Mucosa of descending colon (tissue), 3 donors: ENCODE data around the gene DEFB119. TPM values are rescaled to one million over a fixed set of nuclear protein-coding genes. Genes with fewer than 3 reads are reported as not detected.
"Not testable (repeated sequence)": the region's sequence is repeated elsewhere in the genome, so short reads cannot be mapped to it uniquely, and the experiment has no call there.

ENCODE experiments used
- ATAC-seq: fragments of 200-7000 bp; cut with Tn5 transposase; one replicate; pipeline ENCODE4 v1.9.1; 2020; ENCODE audit warnings: mild to moderate bottlenecking, moderate library complexity
- DNase-seq, 3 donors: peaks; one replicate each; pipeline ENCODE4 v3.0.0-alpha.2; 2020
- H3K36me3 ChIP-seq: fragments of 200-600 bp; one replicate; pipeline ENCODE4 v1.8.0; 2021; ENCODE audit warnings: low read depth, mild to moderate bottlenecking
- H3K4me1 ChIP-seq: fragments of 200-600 bp; one replicate; pipeline ENCODE4 v1.8.0; 2021; ENCODE audit warnings: low read depth, mild to moderate bottlenecking
- H3K4me3 ChIP-seq: fragments of 200-600 bp; one replicate; pipeline ENCODE4 v1.8.0; 2021; ENCODE audit warnings: mild to moderate bottlenecking
- H3K9me3 ChIP-seq: fragments of 200-600 bp; one replicate; pipeline ENCODE4 v1.8.0; 2021; ENCODE audit warnings: mild to moderate bottlenecking
- intact Hi-C, 2 donors: fragments of 100-400 bp; cut with DNase I in 1 of 2; cut with micrococcal nuclease in 1 of 2; formaldehyde crosslinking; loops; one replicate each; pipeline versions ENCODE4 v1.11.0 to v1.11.1; 2022; cut with DNase I, micrococcal nuclease
- long read RNA-seq, 2 donors: library from polyadenylated mRNA; unstranded; transcript quantifications; one replicate each; pipeline ENCODE4 v2.0.0, GENCODE V29; 2019 to 2021
- total RNA-seq, 3 donors: library from RNA; stranded (reverse); fragmentation: NEBNext Ultra II Directional in 2 of 3; extraction: Animal tissue kit (Norgen Biotek cat#: 25700) in 2 of 3; gene quantifications; one replicate each; pipeline versions ENCODE4 v1.2.1 to v1.2.4, GENCODE V29; 2021 to 2023
- TF ChIP-seq, protein P1 (sequence below): fragments of 200-600 bp; IDR thresholded peaks from one replicate; pipeline ENCODE4 v1.8.0; 2022; ENCODE audit warnings: antibody characterized with exemption, mild to moderate bottlenecking
- donor health status: DM: no; HTN: no; CAD: no; lungs with moderate emphysema.
- donor health status: DM: no; HTN: no; CAD: no.
- donor health status: DM: no; HTN: yes; CAD: no.

The DEFB119 gene, protein sequence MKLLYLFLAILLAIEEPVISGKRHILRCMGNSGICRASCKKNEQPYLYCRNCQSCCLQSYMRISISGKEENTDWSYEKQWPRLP
- not detected for total RNA-seq
- long read RNA-seq, donor 1 = 0 reads
- long read RNA-seq, donor 2 = 0 reads

DNA sequence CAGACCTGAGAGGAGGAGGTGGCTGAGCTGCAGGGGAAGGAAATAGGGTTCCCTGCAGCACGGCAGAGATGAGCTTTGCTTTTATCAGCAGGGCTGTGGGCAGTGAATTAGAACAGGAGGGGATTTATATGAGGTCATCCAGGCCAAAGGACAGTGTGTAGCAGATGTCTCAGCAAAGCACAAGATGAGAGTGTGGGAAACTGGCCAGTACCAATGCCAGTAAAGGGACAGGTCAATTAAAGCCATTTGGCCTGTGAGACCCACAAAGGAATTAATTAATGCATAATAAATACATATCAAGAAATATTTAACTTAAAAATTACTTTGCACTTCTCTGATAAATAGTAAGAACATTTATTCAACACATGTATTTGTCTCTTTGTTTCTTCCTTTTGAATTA, at the start of gene DEFB119:
Gene DEFB119 (minus strand): TSS at position 101 of the 400 bp plus-strand sequence. CDS start 107 bp downstream, outside the sequence.
- no peak for DNase-seq
- TF ChIP-seq, protein P1, sequence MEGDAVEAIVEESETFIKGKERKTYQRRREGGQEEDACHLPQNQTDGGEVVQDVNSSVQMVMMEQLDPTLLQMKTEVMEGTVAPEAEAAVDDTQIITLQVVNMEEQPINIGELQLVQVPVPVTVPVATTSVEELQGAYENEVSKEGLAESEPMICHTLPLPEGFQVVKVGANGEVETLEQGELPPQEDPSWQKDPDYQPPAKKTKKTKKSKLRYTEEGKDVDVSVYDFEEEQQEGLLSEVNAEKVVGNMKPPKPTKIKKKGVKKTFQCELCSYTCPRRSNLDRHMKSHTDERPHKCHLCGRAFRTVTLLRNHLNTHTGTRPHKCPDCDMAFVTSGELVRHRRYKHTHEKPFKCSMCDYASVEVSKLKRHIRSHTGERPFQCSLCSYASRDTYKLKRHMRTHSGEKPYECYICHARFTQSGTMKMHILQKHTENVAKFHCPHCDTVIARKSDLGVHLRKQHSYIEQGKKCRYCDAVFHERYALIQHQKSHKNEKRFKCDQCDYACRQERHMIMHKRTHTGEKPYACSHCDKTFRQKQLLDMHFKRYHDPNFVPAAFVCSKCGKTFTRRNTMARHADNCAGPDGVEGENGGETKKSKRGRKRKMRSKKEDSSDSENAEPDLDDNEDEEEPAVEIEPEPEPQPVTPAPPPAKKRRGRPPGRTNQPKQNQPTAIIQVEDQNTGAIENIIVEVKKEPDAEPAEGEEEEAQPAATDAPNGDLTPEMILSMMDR = no peak
- Histone ChIP-seq H3K36me3 (no peaks in the 10 kb centered on the region), H3K4me1 (no peaks in the 10 kb centered on the region), H3K4me3 (no peak within 1 kb of the TSS), H3K9me3 (peaks cover 3% of the 10 kb centered on the region)
- intact Hi-C loops = no loop called here
- ATAC-seq = no peak

DNA sequence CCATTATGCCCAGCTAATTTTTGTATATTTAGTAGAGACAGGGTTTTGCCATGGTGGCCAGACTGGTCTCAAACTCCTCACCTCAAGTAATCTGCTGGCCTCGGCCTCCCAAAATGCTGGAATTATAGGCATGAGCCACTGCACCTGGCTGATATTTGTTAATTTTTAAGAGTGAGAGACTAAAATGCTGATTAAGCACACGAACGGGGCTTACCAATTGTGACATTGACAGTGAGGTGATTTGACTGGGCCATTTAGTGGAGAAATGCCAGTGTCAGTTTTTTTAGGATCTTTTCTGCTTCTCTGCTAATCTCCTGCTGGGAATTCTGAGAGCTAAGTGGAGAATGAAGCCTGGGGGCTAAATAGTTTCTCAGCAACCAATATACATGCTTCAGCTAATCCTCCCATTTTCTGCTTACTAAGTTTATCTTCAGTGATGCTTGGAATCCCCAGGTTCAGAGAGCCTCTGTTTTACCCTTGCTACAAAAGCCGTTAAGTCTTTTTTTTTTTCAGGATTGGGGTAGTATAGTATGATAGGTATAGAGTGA, 40.3 kb upstream of the DEFB119 start:
- intact Hi-C loops = no loop called here
- TF ChIP-seq, protein P1 = no peak

DNA sequence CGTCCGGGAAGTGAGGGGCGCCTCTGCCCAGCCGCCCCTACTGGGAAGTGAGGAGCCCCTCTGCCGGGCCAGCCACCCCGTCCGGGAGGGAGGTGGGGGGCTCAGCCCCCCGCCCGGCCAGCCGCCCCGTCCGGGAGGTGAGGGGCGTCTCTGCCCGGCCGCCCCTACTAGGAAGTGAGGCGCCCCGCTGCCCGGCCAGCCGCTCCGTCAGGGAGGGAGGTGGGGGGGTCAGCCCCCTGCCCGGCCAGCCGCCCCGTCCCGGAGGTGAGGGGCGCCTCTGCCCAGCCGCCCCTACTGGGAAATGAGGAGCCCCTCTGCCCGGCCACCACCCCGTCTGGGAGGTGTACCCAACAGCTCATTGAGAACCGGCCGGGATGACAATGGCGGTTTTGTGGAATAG, 37.2 kb upstream of the DEFB119 start:
- DNase-seq, H3K36me3 ChIP-seq, ATAC-seq, H3K4me1 ChIP-seq, intact Hi-C loops, H3K4me3 ChIP-seq, H3K9me3 ChIP-seq: not testable (repeated sequence)

More for the DNA sequence above, 40.3 kb upstream of the DEFB119 start:
- Histone ChIP-seq H3K9me3 (no peaks in the 10 kb centered on the region), H3K4me1 (no peaks in the 10 kb centered on the region), H3K36me3 (no peaks in the 10 kb centered on the region), H3K4me3 (no peak overlapping the region)
- DNase-seq (no peak), ATAC-seq (no peak)

DNA sequence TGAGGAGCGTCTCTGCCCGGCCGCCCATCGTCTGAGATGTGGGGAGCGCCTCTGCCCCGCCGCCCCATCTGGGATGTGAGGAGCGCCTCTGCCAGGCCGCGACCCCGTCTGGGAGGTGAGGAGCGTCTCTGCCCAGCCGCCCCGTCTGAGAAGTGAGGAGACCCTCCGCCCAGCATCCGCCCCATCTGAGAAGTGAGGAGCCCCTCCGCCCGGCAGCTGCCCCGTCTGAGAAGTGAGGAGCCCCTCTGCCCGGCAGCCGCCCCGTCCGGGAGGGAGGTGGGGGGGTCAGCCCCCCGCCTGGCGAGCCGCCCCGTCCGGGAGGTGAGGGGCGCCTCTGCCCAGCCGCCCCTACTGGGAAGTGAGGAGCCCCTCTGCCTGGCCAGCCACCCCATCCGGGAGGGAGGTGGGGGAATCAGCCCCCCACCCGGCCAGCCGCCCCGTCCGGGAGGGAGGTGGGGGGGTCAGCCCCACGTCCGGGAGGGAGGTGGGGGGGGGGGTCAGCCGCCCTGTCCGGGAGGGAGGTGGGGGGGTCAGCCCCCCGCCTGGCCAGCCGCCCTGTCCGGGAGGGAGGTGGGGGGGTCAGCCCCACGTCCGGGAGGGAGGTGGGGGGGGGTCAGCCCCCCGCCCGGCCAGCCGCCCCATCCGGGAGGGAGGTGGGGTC, 36.6 kb upstream of the DEFB119 start:
- intact Hi-C loops, H3K4me1 ChIP-seq, H3K4me3 ChIP-seq, DNase-seq, H3K9me3 ChIP-seq, H3K36me3 ChIP-seq, ATAC-seq: not testable (repeated sequence)

DNA sequence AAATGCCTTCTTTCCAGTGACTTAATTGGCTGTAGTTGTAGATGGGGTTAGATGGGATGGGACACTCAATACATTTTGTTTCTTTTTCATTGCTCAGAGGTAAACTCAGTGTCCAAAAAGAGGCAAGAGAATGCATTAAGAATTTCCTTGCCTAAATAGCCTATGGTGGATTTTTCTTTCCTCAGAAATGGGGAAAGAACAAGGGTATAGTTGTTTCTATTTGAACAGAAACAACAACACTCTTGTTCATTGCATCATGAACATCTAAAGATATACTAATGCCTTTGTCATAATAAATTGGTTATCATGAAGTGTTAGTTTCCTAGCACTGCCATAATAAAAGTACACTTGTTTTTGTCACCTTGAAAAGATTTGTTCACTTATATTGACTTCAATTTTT, 35.4 kb upstream of the DEFB119 start:
- no peaks in the 10 kb centered on the region for H3K36me3 ChIP-seq
- intact Hi-C loops = no loop called here
- no peaks in the 10 kb centered on the region for H3K9me3 ChIP-seq
- ATAC-seq (no peak), DNase-seq (no peak)
- no peak overlapping the region for H3K4me3 ChIP-seq
- TF ChIP-seq, protein P1 = no peak
- no peaks in the 10 kb centered on the region for H3K4me1 ChIP-seq

DNA sequence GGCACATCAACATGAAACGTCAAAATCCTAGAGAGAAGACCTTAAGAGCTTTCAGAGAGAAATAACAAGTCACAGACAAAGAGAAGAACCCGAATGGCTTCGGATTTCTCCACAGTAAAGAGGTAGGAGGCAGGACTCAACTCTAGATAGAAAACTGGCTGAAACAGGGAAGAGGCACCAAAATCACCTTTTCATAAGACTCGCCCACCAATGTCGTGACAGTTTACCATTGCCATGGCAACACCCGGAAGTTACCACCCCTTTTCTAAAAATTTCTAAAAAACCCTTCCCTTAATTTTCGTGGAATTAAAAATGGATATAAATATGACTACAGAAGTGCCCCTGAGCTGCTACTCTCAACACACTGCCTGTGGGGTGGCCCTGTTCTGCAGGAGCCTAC, 27.9 kb upstream of the DEFB119 start:
- ATAC-seq = no peak
- H3K4me1 ChIP-seq = no peaks in the 10 kb centered on the region
- TF ChIP-seq, protein P1 = no peak
- no peaks in the 10 kb centered on the region for H3K36me3 ChIP-seq
- intact Hi-C loops = no loop called here
- no peak overlapping the region for H3K4me3 ChIP-seq
- DNase-seq = no peak
- H3K9me3 ChIP-seq = no peaks in the 10 kb centered on the region
